Heart left ventricle (tissue), 16 donors: ENCODE results near the gene LIN52. TPM values are rescaled to one million over a fixed set of nuclear protein-coding genes. Genes with fewer than 3 reads are reported as not detected.

Source experiments
- ATAC-seq, 4 donors: fragments of 200-7000 bp; cut with Tn5 transposase; one replicate each; pipeline ENCODE4 v1.9.1; 2020 to 2022; ENCODE audit warnings: moderate library complexity in 4 of 4, mild to moderate bottlenecking in 3 of 4, moderate number of reproducible peaks in 1 of 4
- DNase-seq, 5 donors: peaks; one replicate each; pipeline ENCODE4 v3.0.0-alpha.2; 2020
- H3K27ac ChIP-seq, 12 donors: fragments of 200-600 bp; sonication (generic) in 4 of 12; one replicate each; pipeline versions ENCODE4 v1.5.0 to v1.8.0; 2016 to 2022; ENCODE audit warnings: mild to moderate bottlenecking in 2 of 12
- H3K27me3 ChIP-seq, 9 donors: fragments of 200-600 bp; sonication (generic) in 2 of 9; one replicate each; pipeline versions ENCODE4 v1.5.1 to v1.8.0; 2016 to 2022; ENCODE audit warnings: mild to moderate bottlenecking in 3 of 9
- H3K36me3 ChIP-seq, 9 donors: fragments of 200-600 bp; sonication (generic) in 2 of 9; one replicate each; pipeline versions ENCODE4 v1.5.0 to v1.8.0; 2018 to 2022; ENCODE audit warnings: mild to moderate bottlenecking in 2 of 9
- H3K4me1 ChIP-seq, 12 donors: fragments of 200-600 bp; sonication (generic) in 4 of 12; one replicate each; pipeline versions ENCODE4 v1.5.0 to v1.8.0; 2016 to 2022; ENCODE audit warnings: mild to moderate bottlenecking in 3 of 12
- H3K4me3 ChIP-seq, 12 donors: fragments of 200-600 bp; sonication (generic) in 4 of 12; one replicate each; pipeline versions ENCODE4 v1.5.0 to v1.8.0; 2017 to 2022; ENCODE audit warnings: mild to moderate bottlenecking in 9 of 12, moderate library complexity in 4 of 12
- H3K9me3 ChIP-seq, 12 donors: fragments of 200-600 bp; sonication (generic) in 4 of 12; one replicate each; pipeline versions ENCODE4 v1.5.0 to v1.8.0; 2016 to 2022; ENCODE audit warnings: mild to moderate bottlenecking in 1 of 12
- POLR2A ChIP-seq, 2 donors: fragments of 450-650 bp; IDR thresholded peaks; one replicate each; pipeline ENCODE4 v1.6.1; 2017; ENCODE audit warnings: antibody characterized with exemption in 2 of 2, mild to moderate bottlenecking in 2 of 2, moderate library complexity in 2 of 2
- WGBS, 4 donors: extraction: QIAGEN DNeasy Blood & Tissue Kit in 2 of 4; methylation state at CpG; one replicate each; pipeline versions ENCODE4 v1.1.5 to v1.1.7; 2013 to 2018; 5-methylcytosine and 5-hydroxymethylcytosine counted together
- intact Hi-C, 10 donors: fragments of 100-400 bp; cut with DNase I; formaldehyde crosslinking; loops; one replicate each; pipeline versions ENCODE4 v1.11.1 to v1.14.2; 2022
- polyA plus RNA-seq, 2 donors: library from polyadenylated mRNA; stranded (reverse); fragments of 200-250 nt; gene quantifications; one replicate each; pipeline ENCODE4 v1.2.3, GENCODE V29; 2013
- total RNA-seq, 9 donors: library from RNA; depleted of rRNA in 2 of 9; stranded (reverse); fragments of >200 nt in 2 of 9; fragmentation: NEBNext Ultra II Directional in 3 of 9; extraction: Animal tissue kit (Norgen Biotek cat#: 25700) in 3 of 9; gene quantifications; one replicate each; pipeline versions ENCODE4 v1.1.0 to v1.2.4, GENCODE V29; 2016 to 2023
- TF ChIP-seq, protein P1 (sequence below), 12 donors: fragments of 200-600 bp; sonication (generic) in 4 of 12; IDR thresholded peaks; one replicate each; pipeline versions ENCODE4 v1.5.0 to v1.8.0; 2018 to 2022; ENCODE audit warnings: antibody characterized with exemption in 12 of 12, mild to moderate bottlenecking in 5 of 12
- donor health status: ischemic (EF 13 %, LVEDD 7.1; RV severe dilation, severe dysfunction).
- donor health status: healthy with polysubstance abuse.
- donor health status: DM: no; HTN: yes; CAD: no.
- donor health status: DM: no; HTN: no; CAD: no.
- donor health status: ischemic (EF 25% LVEDD 6.9; RV normal size, moderate dysfunction).
- donor health status: ischemic (EF 25% LVEDD 5.7; RV mildly dilated, moderate dysfunction).
- donor health status: healthy.
- donor health status: DM: yes; HTN: yes; CAD: no.
- donor health status: ischemic (EF 35%, LVEDD 5.7; RV mildly dilated, moderate dysfunction).
- donor health status: nonischemic (EF 11% LVEDD 7.7; RV severe dilation, severe dysfunction).
- donor health status: DM: yes; HTN: yes; CAD: no.
- donor health status: PGD.
- donor health status: ischemic (EF 29% LVEDD 5.4; RV normal size, mild dysfunction).
- donor health status: nonischemic (EF 23%, LVEDD 6.1; RV moderate dilation, normal function).

Gene LIN52
- total and polyA plus RNA-seq, 11 donors: 4.2 to 14.5 (median 8.9) TPM

DNA sequence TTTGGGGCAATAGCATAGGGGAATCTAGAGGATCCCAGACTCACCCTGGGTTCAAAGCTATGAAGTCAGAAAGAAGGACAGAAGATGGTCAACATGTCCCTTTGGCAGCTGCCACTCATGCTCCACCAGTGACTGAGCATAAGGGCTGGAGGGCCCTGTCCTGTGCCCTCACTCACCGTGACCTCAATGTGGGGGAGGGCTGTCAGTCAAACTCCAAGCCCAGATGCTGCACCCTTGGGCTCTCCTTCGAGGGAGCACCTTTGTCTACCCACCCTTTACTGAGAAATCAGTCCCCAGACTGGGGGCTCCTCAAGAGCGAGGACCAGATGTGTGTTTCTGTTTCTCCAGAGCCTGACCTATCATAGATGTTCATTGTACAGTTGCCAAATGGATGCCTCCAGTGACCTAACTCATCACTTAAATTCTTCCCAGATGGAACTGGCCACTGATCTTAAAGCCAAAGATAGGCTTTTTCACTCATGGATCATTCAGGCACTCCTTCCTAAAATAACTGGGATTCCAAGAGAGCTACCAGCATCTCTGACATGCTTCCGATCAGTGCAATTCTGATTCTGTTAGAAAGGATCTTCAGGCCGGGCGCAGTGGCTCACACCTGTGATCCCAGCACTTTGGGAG is 127.3 kb downstream of the LIN52 start:
- ATAC-seq: no peak
- DNase-seq: no peak
- no peak for TF ChIP-seq POLR2A (IDR thresholded peaks at IDR 0.05)
- TF ChIP-seq, protein P1, sequence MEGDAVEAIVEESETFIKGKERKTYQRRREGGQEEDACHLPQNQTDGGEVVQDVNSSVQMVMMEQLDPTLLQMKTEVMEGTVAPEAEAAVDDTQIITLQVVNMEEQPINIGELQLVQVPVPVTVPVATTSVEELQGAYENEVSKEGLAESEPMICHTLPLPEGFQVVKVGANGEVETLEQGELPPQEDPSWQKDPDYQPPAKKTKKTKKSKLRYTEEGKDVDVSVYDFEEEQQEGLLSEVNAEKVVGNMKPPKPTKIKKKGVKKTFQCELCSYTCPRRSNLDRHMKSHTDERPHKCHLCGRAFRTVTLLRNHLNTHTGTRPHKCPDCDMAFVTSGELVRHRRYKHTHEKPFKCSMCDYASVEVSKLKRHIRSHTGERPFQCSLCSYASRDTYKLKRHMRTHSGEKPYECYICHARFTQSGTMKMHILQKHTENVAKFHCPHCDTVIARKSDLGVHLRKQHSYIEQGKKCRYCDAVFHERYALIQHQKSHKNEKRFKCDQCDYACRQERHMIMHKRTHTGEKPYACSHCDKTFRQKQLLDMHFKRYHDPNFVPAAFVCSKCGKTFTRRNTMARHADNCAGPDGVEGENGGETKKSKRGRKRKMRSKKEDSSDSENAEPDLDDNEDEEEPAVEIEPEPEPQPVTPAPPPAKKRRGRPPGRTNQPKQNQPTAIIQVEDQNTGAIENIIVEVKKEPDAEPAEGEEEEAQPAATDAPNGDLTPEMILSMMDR (IDR thresholded peaks at IDR 0.05): no peak
- Histone ChIP-seq H3K4me1 (no peaks in the 10 kb centered on the region), H3K27ac (no peak overlapping the region), H3K27me3 (peaks cover 0 to 15% (median 0%) of the 10 kb centered on the region in 9 donors), H3K4me3 (no peak overlapping the region), H3K9me3 (no peaks in the 10 kb centered on the region), H3K36me3 (no peaks in the 10 kb centered on the region)
- 79 to 88% (median 85%) methylated on average over 6 of the region's 6 CpGs for WGBS, 4 donors
- intact Hi-C loops: loop anchor here in 1 of 10 donors (5.0 kb wide), 1 partner anchor 35 kb away; no protein-coding TSS in a partner anchor

DNA sequence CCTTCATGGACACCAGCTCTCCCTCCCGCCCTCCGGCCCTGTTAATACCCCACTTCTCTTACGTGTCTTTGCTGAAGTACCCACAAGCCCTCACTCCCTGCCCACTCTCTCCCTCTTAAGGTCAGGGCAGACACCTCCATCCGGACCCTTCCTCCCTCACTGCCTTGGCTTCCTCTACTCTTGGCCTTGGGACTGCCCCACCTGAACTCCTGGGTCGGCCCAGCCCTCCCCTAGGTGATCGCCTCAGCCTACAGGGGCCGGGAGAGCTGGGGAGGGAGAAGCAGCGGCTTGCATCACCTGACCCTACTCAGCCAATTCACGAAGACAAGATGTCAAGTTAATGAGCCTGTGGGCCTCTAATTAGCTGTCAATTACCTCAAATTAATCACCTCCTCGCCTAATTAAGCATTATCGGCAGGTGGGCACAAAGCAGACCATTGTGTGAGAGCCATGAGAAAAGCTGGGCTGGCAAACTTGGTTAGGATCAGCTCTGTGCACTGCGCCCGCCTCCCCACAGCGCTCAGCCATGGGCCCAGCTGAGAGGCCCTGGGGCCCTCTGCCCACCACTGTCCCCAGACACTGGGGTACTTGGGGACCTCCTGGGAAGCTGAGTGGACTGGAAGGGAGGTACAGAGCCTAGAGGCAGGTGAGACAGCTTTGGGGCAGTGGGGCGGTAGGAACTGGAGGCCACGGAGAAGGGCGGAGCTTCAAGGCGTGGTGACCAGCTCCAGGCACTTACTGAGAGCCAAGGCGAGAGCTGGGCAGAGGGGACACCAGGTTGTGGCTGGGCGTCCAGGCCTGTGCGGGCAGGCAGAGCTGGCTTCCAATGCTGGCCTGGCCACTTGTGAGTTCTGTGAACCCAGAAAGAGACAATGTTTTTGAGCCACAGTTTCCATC is 129.4 kb downstream of the LIN52 start:
- no peak for ATAC-seq
- H3K36me3 ChIP-seq: no peaks in the 10 kb centered on the region
- intact Hi-C loops: loop anchor here in 1 of 10 donors (5.0 kb wide), 1 partner anchor 33 kb away; no protein-coding TSS in a partner anchor
- WGBS, 4 donors: 78 to 83% (median 81%) methylated on average over 21 of the region's 21 CpGs
- H3K9me3 ChIP-seq: no peaks in the 10 kb centered on the region
- H3K27me3 ChIP-seq: peaks cover 0 to 35% (median 15%) of the 10 kb centered on the region in 9 donors
- peaks cover 0 to 13% (median 0%) of the 10 kb centered on the region in 12 donors for H3K4me1 ChIP-seq
- H3K4me3 ChIP-seq: no peak overlapping the region
- no peak for DNase-seq
- H3K27ac ChIP-seq: no peak overlapping the region
- TF ChIP-seq, protein P1 (IDR thresholded peaks at IDR 0.05): no peak
- TF ChIP-seq POLR2A (IDR thresholded peaks at IDR 0.05): no peak

DNA sequence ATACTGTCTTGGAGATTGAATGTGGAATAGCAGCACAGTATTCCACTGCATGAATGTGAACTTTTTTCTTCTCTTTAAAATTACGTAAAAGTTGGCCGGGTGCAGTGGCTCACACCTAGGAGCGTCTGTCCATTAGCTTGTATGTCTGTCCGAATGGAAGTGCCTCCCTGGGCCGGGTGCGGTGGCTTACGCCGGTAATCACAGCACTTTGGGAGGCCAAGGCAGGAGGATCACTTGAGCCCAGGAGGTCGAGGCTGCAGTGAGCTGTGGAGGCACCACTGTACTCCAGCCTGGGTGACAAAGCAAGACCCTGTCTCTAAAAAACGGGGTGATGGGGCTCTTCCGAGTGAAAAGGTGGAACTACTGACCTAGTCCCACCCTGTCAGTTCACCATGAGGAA is 131.9 kb downstream of the LIN52 start:
- WGBS, 4 donors: 86 to 93% (median 90%) methylated on average over 11 of the region's 11 CpGs
- TF ChIP-seq POLR2A (IDR thresholded peaks at IDR 0.05): no peak
- TF ChIP-seq, protein P1 (IDR thresholded peaks at IDR 0.05): no peak
- no peaks in the 10 kb centered on the region for H3K9me3 ChIP-seq
- ATAC-seq (no peak), DNase-seq (no peak)
- peaks cover 0 to 13% (median 0%) of the 10 kb centered on the region in 12 donors for H3K4me1 ChIP-seq
- no peak overlapping the region for H3K4me3 ChIP-seq
- no peak overlapping the region for H3K27ac ChIP-seq
- H3K36me3 ChIP-seq: no peaks in the 10 kb centered on the region
- intact Hi-C loops: loop anchor here in 4 of 10 donors (5.0 kb wide), 1 partner anchor 36 kb away; no protein-coding TSS in a partner anchor
- peaks cover 0 to 56% (median 18%) of the 10 kb centered on the region in 9 donors for H3K27me3 ChIP-seq
